ENCODE results near the gene PKP3. TPM values are rescaled to one million over a fixed set of nuclear protein-coding genes. Genes with fewer than 3 reads are reported as not detected.

The PKP3 gene
- total RNA-seq, 4 donors from 2014 or later = 612 to 880 (median 754) TPM

GRCh38 chr11:415640-416041, 21.6 kb downstream of the PKP3 start:
- DNase-seq (ENCODE audit: low spot score in 2 of 2) = no peak
- intact Hi-C loops (cut with DNase I; ENCODE audit: low total_unique reads) = no loop called here
- WGBS, 2 donors = 51 to 75% methylated on average over 3 to 5 of the region's 5 CpGs
- no peak overlapping the region for H3K4me3 ChIP-seq (ENCODE audit: low read depth, poor library complexity, severe bottlenecking)
- TF ChIP-seq CTCF (IDR thresholded peaks at IDR 0.05) = no peak
- TF ChIP-seq POLR2A (IDR thresholded peaks at IDR 0.05) = no peak

GRCh38 chr11:416051-416756, 22.2 kb downstream of the PKP3 start:
- H3K4me3 ChIP-seq (ENCODE audit: low read depth, poor library complexity, severe bottlenecking) = peak overlapping the region; percentile 52
- WGBS, 2 donors = 14 to 20% methylated on average over 2 to 40 of the region's 45 CpGs
- intact Hi-C loops (cut with DNase I; ENCODE audit: low total_unique reads) = no loop called here
- TF ChIP-seq CTCF (IDR thresholded peaks at IDR 0.05) (no peak), POLR2A (IDR thresholded peaks at IDR 0.05) (no peak)
- no peak for DNase-seq (ENCODE audit: low spot score in 2 of 2)

- WGBS, 2 donors = 1 to 7% methylated on average over 5 to 41 of the region's 97 CpGs
- intact Hi-C loops (cut with DNase I; ENCODE audit: low total_unique reads) = no loop called here
- peak overlapping the region; percentile 52 for H3K4me3 ChIP-seq (ENCODE audit: low read depth, poor library complexity, severe bottlenecking)
- TF ChIP-seq CTCF (IDR thresholded peaks at IDR 0.05) (no peak), POLR2A (IDR thresholded peaks at IDR 0.05) (no peak)
- DNase-seq (ENCODE audit: low spot score in 2 of 2) = no peak
Observed at GRCh38 chr11:416757-417621, 23.0 kb downstream of the PKP3 start.

- TF ChIP-seq CTCF (IDR thresholded peaks at IDR 0.05) (no peak), POLR2A (IDR thresholded peaks at IDR 0.05) (no peak)
- H3K4me3 ChIP-seq (ENCODE audit: low read depth, poor library complexity, severe bottlenecking) = no peak overlapping the region
- DNase-seq (ENCODE audit: low spot score in 2 of 2) = no peak
- 61 to 62% methylated on average over 15 to 18 of the region's 19 CpGs for WGBS, 2 donors
- intact Hi-C loops (cut with DNase I; ENCODE audit: low total_unique reads) = no loop called here
Observed at GRCh38 chr11:417652-418342, 23.8 kb downstream of the PKP3 start.

- TF ChIP-seq POLR2A (IDR thresholded peaks at IDR 0.05) = no peak
- TF ChIP-seq CTCF (IDR thresholded peaks at IDR 0.05) = no peak
- no peak overlapping the region for H3K4me3 ChIP-seq (ENCODE audit: low read depth, poor library complexity, severe bottlenecking)
- intact Hi-C loops (cut with DNase I; ENCODE audit: low total_unique reads) = no loop called here
- WGBS, 2 donors = 88 to 92% methylated on average over 30 of the region's 30 CpGs
- no peak for DNase-seq (ENCODE audit: low spot score in 2 of 2)
Observed at GRCh38 chr11:418343-419247, 24.6 kb downstream of the PKP3 start.

Data from lower leg skin (tissue), 4 donors.